COR-L47 (cell line): Measurements from ENCODE around the gene SLC25A1.
"Not testable (repeated sequence)": the region's sequence is repeated elsewhere in the genome, so short reads cannot be mapped to it uniquely, and the experiment has no call there.

Experiments
- DNase-seq: peaks from one replicate; lab custom pipeline; 2025; lab: John Stamatoyannopoulos, UW

Gene SLC25A1

DNA sequence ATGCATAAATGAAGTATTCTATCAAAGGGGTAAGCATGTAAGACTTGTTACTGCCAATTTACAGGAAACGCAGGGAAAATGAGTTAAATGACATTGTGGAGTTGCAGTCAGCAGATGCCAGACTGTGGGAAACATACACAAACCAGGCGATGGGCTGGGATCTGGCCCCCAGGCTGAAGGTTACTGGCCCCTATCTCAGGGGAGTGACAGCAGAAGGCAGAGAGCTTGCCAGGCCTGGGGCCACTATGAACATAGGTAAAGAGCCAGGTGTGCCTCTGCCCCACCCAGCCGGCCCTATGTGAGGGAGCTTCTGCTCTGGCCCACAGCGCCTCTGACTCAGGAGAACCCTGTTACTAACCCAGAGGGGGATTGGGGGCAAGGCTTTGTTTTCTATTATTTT, 26.1 kb upstream of the SLC25A1 start:
- no peak for DNase-seq

DNA sequence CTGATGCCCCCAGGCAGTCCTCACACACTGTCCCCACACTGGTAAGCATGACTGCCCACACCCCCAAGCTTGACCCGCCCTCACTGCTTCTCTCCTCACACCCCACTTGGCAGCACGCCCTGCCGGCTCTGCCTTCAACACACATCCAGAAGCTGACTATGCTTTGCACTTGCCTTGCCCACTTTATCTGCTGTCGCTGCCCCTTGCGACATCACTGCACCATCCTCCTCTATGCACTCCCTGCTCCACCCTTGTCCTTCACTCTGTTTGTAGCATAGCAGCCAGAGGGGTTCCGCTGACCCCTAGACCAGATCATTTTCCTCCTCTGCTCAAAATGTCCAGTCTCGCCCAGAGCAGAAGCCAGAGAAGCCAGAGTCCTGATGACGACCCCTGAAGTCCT, 25.3 kb upstream of the SLC25A1 start:
- no peak for DNase-seq

DNA sequence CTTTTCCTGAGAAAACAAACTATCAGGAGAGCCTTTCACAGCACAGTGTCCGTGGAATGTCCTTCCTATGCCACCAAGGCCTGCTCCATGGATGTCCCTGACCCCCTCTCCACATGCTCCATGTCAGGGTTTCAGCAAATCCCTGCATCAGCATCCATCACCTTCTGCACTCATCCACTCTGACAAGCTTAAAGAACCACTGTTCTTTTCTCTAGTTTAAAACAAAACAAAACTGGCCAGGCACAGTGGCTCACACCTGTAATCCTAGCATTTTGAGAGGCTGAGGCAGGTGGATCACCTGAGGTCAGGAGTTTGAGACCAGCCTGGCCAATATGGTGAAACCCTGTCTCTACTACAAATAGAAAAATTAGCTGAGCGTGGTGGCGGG, 24.3 kb upstream of the SLC25A1 start:
- not testable (repeated sequence) for DNase-seq

GRCh38 chr22:19201869-19202798, 23.6 kb upstream of the SLC25A1 start:
- DNase-seq, result no peak

DNA sequence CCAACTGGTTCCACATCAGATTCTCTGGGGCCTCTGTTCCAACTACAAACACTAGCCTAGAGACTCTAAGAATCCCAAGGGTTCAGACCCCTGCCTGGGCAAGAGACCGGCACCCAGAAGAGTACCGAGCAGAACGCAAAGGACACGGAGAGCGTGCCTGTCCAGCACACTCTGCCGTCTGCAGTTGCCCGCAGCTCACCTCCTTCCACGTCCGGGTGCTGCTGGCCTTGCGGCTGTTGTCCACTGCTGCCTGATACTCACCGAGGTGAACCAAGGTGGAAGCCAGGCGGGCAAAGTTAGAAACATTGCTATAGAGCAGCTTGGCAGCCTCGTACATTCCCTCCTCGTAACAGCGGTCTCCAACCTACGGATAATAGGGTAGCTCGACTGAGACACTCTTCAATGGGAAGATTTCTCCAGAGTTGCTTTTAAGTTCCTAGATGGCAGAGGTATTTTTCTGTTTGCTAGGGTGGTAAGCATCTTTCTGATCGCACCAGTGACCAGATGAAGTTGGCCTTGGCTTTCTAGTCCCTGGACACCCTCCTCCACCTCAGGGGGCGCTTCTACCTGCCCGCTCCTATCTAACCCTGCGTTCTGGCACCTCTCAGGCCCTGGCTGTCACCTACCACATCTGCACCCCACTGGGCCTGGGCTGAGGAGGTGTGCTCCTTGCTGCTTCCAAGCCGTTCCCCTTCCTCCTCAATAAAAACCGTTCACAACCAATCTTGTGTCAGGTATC, 22.8 kb upstream of the SLC25A1 start:
- no peak for DNase-seq

GRCh38 chr22:19199479-19199878, 20.9 kb upstream of the SLC25A1 start:
- no peak for DNase-seq

- no peak for DNase-seq
These were observed 19.7 kb upstream of the SLC25A1 start for GRCh38 chr22:19197997-19198865.

- no peak for DNase-seq
These were observed 18.5 kb upstream of the SLC25A1 start for GRCh38 chr22:19196841-19197612.

DNA sequence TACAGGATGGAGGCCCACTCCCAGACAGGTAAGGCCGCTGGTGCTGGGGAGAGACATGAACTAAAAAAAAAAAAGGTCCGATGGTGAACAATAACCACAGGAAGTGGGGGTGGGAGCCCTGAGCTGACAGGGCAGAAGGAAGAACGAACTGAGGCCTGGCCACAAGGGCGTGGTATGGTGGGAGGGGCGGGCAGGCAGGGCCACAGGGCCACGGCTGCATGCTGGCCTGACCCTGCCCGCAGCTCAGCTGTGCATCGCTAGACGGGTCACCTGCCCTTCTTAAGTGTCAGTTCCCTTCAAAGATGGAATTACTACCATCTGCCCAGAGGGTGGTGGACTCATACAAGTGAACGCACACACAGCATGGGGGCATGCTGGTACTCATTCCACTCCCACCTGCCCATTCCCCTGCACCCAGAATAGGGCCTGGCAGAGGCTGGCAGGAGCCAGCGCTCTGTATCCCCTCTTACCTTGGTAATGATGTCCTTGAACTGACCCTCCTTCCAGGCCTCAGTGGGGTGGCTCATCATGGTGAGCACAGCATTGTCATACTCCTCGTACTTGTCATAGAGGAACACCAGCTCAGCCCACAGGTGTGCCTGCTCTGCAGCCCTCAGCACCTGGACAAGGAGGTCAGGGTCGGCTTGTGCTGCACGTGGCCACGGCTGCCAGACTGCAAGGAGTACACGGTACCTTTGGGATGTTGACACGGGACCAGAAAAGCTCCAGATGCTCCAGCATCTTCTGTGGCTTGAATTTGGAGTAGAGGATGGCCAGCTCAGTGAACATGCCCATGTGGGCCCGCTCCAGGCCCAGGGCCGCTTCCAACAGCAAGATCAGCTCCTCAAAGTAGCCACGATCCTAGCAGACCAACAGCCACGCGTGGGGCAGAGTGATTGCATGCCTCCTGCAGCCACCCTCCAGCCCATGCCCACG, 17.5 kb upstream of the SLC25A1 start:
- no peak for DNase-seq

- DNase-seq, result no peak
These were observed 16.4 kb upstream of the SLC25A1 start for GRCh38 chr22:19194766-19195536.

DNA sequence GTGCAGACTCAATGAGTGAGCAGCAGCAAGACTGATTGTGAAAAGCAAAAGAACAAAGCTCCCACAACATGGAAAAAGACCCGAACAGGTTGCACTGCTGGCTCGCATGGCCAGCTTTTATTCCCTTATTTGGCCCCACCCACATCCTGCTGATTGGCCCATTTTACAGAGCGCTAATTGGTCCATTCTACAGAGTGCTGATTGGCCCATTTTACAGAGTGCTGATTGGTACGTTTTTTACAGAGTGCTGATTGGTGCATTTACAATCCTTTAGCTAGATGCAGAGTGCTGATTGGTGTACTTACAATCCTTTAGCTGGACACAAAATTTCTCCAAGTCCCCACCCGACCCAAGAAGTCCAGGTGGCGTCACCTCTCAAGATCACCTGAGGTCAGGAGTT, 15.3 kb upstream of the SLC25A1 start:
- DNase-seq, result no peak

DNA sequence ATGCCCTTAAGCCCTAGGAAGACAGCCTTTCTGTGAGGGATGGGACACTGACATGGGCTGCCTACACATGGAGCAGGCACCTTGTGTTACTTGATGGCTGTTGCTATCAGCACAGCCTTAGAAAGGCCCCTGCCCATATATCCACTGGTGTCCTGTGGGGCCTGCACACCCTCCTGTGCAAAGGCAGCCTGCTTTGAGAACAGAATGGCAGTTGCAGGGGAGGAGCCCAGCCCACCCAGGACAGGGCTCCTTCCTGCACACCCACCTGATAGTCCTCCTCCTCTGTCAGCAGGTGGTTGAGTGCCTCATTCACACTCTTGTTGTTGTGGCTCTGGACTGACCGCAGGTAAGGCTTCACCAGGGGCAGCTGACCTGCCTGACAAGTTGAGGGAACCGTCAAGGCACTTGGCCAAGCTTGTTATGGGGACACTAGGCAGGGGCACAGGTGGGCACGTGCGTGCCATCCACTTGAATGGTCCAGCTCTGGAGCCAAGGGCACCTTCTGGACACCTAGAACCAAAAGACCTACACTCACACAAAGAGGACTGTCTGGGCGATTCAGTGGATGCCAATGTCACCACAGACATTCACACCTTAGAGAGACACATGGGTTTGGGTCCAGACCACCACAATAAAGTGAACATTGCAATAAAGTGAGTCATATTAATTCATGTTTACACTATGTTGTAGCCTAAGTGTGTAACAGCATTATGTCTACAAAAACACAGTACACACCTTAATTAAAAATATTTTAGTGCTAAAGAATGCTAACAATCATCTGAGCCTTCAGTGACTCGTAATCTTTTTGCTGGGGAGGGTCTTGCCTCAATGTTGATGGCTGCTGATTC, 9.4 kb upstream of the SLC25A1 start:
- DNase-seq, result no peak

DNA sequence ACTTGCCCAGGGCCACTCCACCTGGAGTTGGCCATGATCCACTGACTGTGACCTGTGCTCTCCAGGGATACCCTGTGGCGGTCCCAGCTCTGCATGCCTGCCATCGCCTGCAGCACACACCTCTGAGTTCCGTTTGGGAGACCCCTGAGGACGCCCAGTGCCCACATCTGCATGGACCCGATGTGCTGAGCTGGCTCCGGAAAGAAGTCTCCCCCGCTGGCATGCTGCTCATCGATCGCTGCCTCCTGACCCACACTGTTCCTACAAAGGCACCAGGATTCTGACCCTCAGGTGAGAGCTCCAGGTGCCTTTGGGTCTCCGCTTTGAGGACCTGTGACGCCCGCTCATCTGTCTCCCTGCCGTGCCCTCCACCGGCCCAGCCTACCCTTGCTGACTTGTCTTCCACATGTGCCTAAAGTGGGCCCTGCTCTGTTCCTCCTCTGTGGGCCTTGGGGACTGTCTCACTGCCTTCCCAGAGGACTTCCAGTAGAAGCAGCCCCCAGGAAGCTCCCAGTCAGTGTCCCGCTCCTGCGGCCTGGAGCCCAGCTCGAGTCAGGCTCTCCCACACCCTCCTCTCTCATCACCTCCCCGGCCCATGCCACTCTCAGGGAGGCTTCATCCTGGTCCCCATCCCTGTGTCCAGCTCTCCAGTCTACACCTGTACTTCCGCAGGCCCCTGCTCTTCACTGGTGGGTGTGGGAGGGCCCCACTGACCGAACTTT, 5.9 kb upstream of the SLC25A1 start:
- no peak for DNase-seq

DNA sequence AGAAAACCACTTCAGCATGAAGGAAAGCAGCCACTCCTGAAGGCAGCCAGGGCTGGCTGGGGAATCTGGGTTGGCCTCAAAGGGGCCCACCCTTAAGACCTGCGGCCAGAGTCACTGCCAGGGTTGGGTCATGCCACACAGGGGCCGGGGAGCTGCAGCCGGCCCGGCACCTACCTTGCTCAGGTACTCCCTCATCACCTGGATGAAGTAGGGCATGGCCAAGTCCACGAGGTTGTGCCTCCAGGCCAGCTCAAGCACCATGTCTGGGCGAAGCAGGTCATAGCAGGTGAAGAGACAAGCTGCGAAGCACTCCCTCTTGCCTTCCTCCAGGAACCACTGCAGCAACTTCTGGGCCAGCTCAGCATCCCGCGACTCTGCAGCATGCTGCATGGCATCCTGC, 4.7 kb upstream of the SLC25A1 start:
- no peak for DNase-seq

DNA sequence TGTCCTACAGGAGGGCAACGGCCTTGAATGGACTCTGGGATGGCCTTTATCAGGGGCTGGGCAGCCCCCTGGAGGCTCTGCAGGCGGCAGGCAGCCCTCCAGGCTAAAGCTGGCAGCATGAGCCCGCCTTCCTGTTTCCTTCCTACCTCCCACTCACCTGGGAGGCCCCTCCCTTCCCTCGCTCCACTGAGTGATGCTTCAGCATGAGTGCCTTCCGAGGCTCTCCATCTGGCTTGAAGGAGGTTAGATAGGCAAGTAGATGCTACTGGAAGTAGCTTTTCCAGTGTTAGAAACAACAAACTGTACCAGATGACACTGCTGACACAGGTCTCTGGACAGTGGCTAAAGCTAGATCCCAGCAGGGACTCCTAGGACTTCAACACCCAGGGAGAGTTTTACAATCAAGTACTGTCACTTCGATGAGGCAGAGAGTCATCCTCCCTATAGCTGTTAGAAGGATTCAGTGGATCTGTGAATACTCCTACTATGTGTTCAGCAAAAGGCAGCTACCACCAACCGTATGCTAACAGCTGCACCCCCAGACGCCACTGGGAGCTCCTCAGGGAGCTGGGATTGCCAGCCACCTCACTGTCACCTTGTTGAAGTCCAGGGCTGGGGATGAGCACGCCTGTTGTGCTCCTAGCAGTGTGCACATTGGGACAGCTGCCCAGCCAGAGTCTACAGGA, 4.1 kb upstream of the SLC25A1 start:
- no peak for DNase-seq

GRCh38 chr22:19181786-19182471, 3.4 kb upstream of the SLC25A1 start:
- DNase-seq, result no peak
